ENCODE results near the gene VAC14. TPM values are rescaled to one million over a fixed set of nuclear protein-coding genes. Genes with fewer than 3 reads are reported as not detected.
A peak's percentile ranks its signal among the peaks of the same experiment; 100 is the strongest.

Gene VAC14
- total RNA-seq, 1 donor = 37.1 TPM

- no peak overlapping the region for H3K4me3 ChIP-seq (ENCODE audit: low read depth, low read length)
- TF ChIP-seq CTCF (IDR thresholded peaks at IDR 0.05; ENCODE audit: insufficient read depth, low read depth, low read length) = no peak
- DNase-seq (ENCODE audit: low read depth) = no peak
These were observed 121.9 kb downstream of the VAC14 start for GRCh38 chr16:70678898-70679670.

DNA sequence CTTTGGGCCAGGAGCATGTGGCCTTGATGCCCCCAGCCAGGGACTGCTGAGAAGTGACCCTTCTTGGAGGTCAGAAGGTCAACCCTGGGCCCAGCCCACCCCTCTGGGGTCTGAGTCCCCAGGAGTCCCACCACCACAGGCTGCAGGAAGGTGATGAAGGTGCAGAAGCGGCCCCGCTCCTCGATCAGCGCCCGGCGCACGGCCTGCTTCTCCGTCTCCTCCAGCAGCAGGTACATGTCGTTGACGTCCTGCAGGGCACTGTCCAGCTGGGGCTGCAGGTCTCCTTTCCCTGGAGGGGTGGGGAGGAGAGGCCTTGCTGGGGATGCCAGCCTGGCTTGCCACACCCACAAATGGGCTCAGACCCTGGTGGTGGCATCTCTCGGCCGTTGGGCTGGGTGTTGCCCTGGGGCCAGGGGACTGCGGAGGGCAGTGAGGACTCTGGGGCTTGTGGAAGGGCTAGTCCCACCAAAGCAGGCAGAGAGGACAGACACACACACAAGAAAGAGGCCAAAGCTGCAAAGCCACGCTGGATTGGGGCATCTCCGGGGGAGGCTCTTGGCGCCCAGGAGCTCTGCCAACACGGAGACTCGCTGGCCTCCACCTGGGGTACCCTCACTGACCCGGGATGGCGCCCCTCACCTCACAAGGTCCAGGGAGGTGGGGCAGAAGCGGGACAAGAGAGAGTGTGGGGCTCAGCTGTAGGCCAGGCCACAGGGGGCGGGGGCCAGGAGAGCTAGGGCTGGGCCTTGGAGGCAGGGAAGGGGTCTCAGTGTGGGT lies 122.6 kb downstream of the VAC14 start:
- TF ChIP-seq CTCF (IDR thresholded peaks at IDR 0.05; ENCODE audit: insufficient read depth, low read depth, low read length) = no peak
- no peak overlapping the region for H3K4me3 ChIP-seq (ENCODE audit: low read depth, low read length)
- DNase-seq (ENCODE audit: low read depth) = no peak

- no peak for TF ChIP-seq CTCF (IDR thresholded peaks at IDR 0.05; ENCODE audit: insufficient read depth, low read depth, low read length)
- DNase-seq (ENCODE audit: low read depth) = no peak
- H3K4me3 ChIP-seq (ENCODE audit: low read depth, low read length) = no peak overlapping the region
These were observed 123.3 kb downstream of the VAC14 start for GRCh38 chr16:70677499-70678120.

GRCh38 chr16:70676675-70677498 lies 124.1 kb downstream of the VAC14 start:
- TF ChIP-seq CTCF (IDR thresholded peaks at IDR 0.05; ENCODE audit: insufficient read depth, low read depth, low read length) = no peak
- DNase-seq (ENCODE audit: low read depth) = peak; percentile 24
- H3K4me3 ChIP-seq (ENCODE audit: low read depth, low read length) = no peak overlapping the region

DNA sequence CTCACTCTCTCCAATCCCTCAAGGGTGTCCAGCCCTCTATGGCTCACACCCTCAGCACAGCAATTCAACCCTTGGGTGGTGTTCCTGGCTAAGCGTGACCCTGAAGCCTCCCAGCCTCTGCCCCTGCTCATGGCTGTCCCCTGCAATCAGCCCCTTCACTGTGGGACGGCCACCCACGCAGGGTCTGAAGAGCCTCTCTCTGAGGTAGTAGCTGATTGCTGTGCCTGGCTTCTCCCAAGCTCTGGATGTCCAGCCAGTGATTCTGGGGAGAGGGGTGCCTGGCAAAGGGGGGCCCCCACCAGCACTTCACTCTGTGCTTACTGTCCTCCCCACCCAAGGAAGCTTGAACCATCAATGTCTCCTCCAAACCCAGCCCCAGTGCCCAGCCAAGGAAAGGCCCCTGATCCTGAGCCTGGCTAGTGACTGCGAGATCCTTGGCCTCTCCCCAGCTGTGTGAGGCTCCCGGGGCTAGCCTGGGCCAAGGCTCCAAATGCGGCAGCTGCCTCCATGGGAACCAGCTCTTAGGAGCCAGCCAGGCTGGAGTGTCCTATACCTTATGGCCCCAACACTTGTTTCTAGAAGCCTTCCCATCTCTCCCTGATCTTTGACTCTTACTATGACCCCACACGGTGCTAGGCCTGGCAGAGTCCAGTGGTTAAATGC lies 125.0 kb downstream of the VAC14 start:
- no peak for DNase-seq (ENCODE audit: low read depth)
- TF ChIP-seq CTCF (IDR thresholded peaks at IDR 0.05; ENCODE audit: insufficient read depth, low read depth, low read length) = no peak
- no peak overlapping the region for H3K4me3 ChIP-seq (ENCODE audit: low read depth, low read length)

Measured in fibroblast of villous mesenchyme (primary cell).